ENCODE measurements around the gene C5orf58.

Gene C5orf58

GRCh38 chr5:170261528-170262043, 28.8 kb downstream of the C5orf58 start:
- DNase-seq: no peak

- no peak for DNase-seq
These were observed 29.6 kb downstream of the C5orf58 start for GRCh38 chr5:170262061-170263045.

DNA sequence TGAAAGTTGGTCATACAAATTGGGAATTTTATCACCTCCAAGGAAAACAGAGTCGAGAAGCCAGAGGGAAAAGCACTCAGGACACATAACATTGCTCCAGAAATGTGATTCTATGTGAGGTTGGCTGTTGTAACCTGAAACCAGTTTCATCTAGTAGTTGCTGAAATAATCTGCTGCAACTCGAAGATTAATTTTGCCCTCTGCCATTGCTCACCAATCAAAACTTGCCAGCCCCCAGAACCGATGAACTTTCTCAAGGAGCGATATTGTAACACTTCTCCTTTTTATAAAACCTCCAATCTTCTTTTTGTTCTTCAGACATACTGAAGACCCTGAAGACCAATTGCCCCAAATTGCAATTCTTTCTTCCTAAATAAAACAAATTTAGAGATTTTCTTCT, 31.1 kb downstream of the C5orf58 start:
- DNase-seq: no peak

DNA sequence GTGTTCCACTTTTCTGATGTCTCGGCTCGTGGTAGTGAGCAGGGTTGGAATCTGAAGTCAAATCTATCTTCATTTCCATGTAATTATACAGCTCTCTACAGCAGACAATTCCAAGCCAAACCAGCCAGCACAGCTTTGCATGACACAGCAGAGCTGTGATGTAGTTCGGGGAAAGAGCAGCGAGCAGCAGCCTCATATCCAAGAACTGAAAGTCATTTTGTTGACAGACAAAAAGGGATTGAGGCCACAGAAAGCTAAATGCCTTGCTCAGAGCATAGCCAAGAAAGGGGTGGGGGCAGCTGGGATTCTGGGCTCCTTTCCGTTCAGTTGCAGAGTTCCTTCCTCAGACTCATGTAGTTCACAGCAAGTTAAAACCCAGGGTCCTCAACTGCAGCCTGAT, 32.7 kb downstream of the C5orf58 start:
- no peak for DNase-seq

DNA sequence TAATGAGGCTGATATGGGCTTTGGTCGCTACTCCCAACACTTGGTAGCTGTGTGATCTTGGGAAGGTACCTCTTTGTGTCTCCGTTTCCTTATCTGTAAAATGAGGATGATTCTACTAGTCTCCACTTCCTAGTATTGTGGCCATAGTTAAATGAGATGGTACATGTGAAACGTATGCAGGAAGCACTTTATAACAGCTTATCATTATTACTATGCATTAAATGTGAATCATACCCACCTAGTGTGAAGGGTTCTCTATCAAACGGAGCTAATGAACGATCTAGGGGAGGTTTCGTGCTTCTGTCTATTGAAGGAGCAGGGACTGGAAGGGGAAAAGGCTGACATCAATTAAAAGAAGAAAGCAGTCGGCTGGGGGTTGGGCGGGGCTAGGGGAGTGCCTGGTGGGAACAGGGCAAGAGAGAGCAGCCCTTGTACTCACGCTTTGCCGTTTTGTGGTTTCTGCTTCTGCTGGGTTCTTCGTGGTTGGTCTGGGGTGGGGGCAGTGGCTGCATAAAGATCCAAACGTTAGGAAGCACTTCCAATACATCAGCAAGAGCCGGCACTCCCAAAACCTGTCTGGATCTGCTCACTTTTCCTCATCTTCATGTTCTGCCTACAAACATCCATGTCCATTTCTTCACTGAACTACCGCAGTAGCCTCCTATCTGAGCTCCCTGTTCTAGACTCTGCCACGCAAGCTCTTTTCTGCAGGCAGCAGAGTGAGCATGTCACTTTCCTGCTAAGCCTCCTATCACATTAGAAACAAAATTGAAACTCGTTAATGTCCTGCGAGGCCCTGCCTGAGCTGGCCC, 34.0 kb downstream of the C5orf58 start:
- DNase-seq: no peak

DNA sequence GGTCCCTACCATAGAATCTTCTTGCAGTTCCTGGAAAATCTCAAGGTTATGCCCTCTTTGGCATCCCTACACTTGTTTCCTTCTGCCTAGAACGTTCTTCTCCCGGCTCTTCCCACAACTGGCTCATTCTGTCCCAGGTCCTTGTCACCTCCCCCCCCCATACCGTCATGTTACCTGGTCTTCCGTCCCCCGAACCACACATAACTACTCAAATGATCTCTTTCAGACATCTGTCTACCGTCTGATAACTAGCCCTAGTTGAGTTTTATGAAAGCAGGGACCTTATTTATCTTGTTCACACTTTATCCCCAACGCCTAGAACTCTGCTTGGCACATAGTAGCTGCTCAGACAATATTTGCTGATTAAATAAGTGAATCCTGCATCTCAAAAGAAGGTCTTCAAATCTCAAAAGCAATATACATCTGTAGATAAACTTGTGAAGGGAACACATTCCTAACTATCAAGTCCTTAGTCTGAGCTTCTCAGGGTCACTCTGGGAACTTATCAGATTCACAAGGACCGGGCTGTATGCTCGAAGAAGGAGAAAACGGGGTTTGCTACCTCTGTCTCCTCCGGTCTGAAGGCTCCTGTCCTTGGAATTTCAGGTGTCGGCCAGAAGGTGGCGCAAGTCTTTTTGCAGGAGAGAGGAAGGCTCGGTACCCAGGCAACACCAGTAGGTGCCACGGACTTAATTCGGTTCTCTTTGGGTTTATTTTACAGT, 34.8 kb downstream of the C5orf58 start:
- peak; percentile 68 for DNase-seq

GRCh38 chr5:170268153-170268689, 35.4 kb downstream of the C5orf58 start:
- no peak for DNase-seq

- DNase-seq: no peak
These were observed 36.1 kb downstream of the C5orf58 start for GRCh38 chr5:170268884-170269283.

GRCh38 chr5:170269579-170269978, 36.8 kb downstream of the C5orf58 start:
- DNase-seq: no peak

DNA sequence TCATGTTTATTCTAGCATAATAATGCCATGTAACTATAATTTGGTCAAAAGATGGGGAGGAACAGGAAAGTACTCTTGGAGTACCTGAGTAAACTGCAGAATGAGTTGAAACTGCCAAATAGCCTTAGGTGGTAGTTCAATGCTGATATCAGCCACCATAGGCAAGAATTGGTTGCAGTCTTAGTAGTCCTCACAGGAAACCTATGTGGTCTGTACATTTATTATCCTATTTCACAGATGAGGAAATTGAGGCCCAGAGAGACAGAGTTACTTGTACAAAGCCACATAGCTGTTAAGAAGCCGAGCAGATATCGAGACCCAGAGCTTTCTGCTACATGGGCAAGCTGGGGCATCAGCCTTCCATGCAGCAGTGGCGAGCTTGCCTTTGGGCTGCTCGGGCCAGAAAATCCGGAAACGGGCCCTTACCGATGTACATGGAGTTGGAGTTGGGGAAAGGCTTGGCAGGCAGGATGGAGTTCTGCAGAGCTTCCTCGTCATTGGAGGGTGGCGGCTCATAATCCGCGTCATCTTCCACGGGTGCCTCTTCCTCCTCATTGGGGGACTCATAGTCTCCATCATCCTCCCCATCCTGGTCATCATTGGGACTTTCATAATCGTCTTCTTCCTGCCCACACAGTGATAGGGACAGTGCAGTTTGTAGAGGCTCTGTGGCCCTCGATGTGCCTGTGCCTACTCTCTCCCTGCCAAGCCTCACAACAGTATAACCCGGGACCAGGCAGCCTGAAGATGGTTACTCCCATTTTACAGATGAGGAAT, 37.7 kb downstream of the C5orf58 start:
- DNase-seq: no peak

GRCh38 chr5:170273968-170274710, 41.4 kb downstream of the C5orf58 start:
- peak; percentile 18 for DNase-seq

DNA sequence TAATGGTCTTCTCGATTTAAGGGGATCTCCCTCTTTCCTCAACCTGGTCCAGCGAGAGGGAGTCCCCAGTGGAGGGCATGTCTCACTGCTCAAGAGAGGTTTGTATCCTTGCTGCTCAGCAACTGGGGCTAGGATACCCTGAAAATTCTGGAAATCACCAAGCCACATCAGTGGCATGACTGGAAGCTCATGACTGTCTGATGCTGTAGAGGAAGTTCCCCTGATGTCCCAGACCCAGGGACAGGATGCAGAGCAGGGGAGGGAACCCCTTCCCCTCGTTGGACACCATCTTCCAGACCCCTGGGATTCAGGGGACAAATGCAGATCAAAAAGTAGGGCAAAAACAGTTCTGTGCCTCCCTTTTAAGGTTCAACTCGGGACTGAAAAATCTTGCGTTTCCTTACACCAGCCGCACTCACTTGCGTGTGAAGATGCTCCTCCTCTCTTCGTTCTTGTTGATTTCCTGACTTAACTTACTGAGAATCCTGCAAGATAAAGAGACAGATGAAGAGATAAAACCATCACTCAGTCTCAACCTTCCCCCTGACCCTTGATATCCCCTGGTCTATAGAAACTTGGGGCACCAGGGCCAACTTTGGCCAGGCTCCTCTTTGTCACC, 42.7 kb downstream of the C5orf58 start:
- no peak for DNase-seq

- no peak for DNase-seq
These were observed 43.4 kb downstream of the C5orf58 start for GRCh38 chr5:170276140-170276539.

- no peak for DNase-seq
These were observed 45.1 kb downstream of the C5orf58 start for GRCh38 chr5:170277867-170278281.

DNA sequence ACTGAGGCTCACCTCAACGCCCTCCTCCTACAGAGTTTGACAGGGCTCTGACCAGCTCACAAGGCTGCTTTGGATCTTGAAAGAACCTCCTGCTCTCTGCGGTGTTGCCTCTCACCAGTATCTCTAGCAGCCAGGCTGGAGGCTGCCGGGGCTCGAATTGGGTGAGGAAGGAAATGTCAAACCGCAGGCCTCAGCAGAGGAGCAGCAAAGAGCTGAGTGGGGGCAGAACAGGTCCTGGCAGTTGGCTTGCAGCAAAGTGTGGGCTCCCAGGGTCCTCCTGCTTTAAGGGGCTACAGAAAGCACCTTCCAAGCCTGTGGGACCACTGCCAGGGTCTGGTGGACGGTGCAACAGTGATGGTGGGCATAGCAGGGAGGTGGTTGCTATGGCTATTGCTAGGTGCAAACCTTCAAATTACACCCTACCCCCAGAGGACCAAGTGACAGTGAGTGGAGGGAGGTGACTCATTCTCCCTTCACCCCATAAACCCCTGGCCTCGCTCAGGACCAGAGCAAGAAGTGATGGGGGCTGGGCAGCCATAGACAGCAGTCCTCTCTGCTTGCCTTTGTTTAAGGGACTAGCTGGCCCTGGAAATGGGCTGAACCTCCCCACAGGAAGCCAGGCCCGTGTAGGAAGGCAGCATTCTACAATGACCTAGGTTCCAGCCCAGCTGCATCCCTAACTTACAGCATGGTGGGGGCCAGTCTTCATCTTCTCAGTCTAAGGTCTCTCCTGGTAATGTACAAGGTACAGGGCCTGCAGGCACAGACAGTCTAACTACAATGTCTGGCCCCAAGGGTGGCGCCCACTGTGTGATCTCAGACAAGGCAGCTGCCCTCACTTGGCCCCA, 46.0 kb downstream of the C5orf58 start:
- DNase-seq: no peak

DNA sequence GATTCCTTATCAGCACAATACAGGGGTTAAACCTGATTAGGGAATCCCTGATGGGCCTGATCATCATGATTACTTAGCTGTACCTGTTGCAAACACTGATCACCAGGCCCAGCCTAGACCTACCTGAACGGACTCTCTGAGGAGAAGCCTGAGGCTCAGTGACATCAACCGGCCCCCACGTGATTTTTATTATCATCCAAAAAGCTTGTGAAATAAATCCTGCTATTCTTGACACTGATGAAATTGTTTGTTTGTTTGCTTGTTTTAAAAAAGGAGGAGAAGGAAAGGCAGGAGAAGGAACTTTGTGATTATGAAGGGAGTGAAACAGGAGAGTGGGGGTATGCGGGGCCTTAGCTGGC, 46.7 kb downstream of the C5orf58 start:
- DNase-seq: no peak

GRCh38 chr5:170280011-170280493, 47.3 kb downstream of the C5orf58 start:
- no peak for DNase-seq

DNA sequence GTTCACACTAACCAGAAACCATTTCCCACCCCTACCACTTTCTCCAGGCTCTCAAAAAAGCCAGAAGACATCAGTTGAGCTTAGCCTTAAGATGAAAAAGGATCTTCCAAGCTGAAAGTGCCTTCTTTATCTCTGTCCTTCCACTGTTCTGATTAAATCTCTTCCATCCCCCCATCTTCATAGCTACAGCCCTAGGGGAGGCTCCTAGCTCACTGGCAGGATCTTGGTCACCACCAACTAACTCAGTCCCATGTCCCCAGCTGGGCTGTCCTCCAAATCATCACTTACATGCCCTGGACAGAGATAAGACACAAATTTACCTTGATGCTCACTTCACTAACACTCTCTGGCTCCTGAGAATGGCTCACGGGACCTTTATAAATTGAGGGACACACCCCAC, 50.5 kb downstream of the C5orf58 start:
- DNase-seq: no peak

- no peak for DNase-seq
These were observed 51.4 kb downstream of the C5orf58 start for GRCh38 chr5:170284231-170284630.
